ENCODE data around the gene RXFP1.

The RXFP1 gene

GRCh38 chr4:158580064-158580463 is 58.4 kb downstream of the RXFP1 start:
- no peak overlapping the region for H3K27ac ChIP-seq (ENCODE audit: low read depth in 2 of 2, low read length in 2 of 2)
- no peak overlapping the region for H3K4me3 ChIP-seq (ENCODE audit: low read length in 2 of 2)
- H3K27me3 ChIP-seq (ENCODE audit: control insufficient read depth in 2 of 2, insufficient read depth in 2 of 2, low read length in 2 of 2), result no peaks in the 10 kb centered on the region
- H3K36me3 ChIP-seq (ENCODE audit: control insufficient read depth in 2 of 2, insufficient read depth in 2 of 2, low read length in 2 of 2), result no peaks in the 10 kb centered on the region
- no peaks in the 10 kb centered on the region for H3K9me3 ChIP-seq (ENCODE audit: control insufficient read depth in 2 of 2, low read length in 2 of 2)
- no peak overlapping the region for H3K9ac ChIP-seq (ENCODE audit: low read depth in 1 of 2, low read length in 2 of 2)
- no peaks in the 10 kb centered on the region for H3K4me1 ChIP-seq (ENCODE audit: control insufficient read depth in 2 of 2, insufficient read depth in 2 of 2, low read length in 2 of 2)

DNA sequence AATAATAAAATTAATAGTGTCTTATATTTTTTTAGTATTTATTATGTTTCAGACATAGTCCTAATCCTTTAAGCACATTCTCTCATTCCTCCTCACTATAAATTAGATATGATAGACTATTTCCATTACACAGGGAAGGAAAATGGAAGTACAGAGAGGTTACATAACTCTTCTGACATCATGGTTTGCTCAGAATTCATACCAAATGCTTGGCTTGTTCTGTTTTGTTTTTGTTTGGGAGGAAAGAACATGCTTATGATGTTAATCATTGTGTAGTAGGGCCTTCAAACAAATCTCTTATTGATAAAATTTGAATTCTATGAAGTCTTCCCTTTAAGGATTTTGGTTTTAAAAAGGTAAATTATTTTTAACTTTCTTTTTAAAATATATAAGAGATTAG is 59.5 kb downstream of the RXFP1 start:
- no peak overlapping the region for H3K9ac ChIP-seq (ENCODE audit: low read depth in 1 of 2, low read length in 2 of 2)
- H3K27ac ChIP-seq (ENCODE audit: low read depth in 2 of 2, low read length in 2 of 2), result no peak overlapping the region
- no peaks in the 10 kb centered on the region for H3K9me3 ChIP-seq (ENCODE audit: control insufficient read depth in 2 of 2, low read length in 2 of 2)
- H3K4me3 ChIP-seq (ENCODE audit: low read length in 2 of 2), result no peak overlapping the region
- H3K36me3 ChIP-seq (ENCODE audit: control insufficient read depth in 2 of 2, insufficient read depth in 2 of 2, low read length in 2 of 2), result no peaks in the 10 kb centered on the region
- no peaks in the 10 kb centered on the region for H3K4me1 ChIP-seq (ENCODE audit: control insufficient read depth in 2 of 2, insufficient read depth in 2 of 2, low read length in 2 of 2)
- no peaks in the 10 kb centered on the region for H3K27me3 ChIP-seq (ENCODE audit: control insufficient read depth in 2 of 2, insufficient read depth in 2 of 2, low read length in 2 of 2)

- no peak overlapping the region for H3K27ac ChIP-seq (ENCODE audit: low read depth in 2 of 2, low read length in 2 of 2)
- no peaks in the 10 kb centered on the region for H3K9me3 ChIP-seq (ENCODE audit: control insufficient read depth in 2 of 2, low read length in 2 of 2)
- H3K4me1 ChIP-seq (ENCODE audit: control insufficient read depth in 2 of 2, insufficient read depth in 2 of 2, low read length in 2 of 2), result no peaks in the 10 kb centered on the region
- no peaks in the 10 kb centered on the region for H3K27me3 ChIP-seq (ENCODE audit: control insufficient read depth in 2 of 2, insufficient read depth in 2 of 2, low read length in 2 of 2)
- H3K36me3 ChIP-seq (ENCODE audit: control insufficient read depth in 2 of 2, insufficient read depth in 2 of 2, low read length in 2 of 2), result no peaks in the 10 kb centered on the region
- H3K9ac ChIP-seq (ENCODE audit: low read depth in 1 of 2, low read length in 2 of 2), result no peak overlapping the region
- no peak overlapping the region for H3K4me3 ChIP-seq (ENCODE audit: low read length in 2 of 2)
Observed at GRCh38 chr4:158586881-158587280, 65.2 kb downstream of the RXFP1 start.

DNA sequence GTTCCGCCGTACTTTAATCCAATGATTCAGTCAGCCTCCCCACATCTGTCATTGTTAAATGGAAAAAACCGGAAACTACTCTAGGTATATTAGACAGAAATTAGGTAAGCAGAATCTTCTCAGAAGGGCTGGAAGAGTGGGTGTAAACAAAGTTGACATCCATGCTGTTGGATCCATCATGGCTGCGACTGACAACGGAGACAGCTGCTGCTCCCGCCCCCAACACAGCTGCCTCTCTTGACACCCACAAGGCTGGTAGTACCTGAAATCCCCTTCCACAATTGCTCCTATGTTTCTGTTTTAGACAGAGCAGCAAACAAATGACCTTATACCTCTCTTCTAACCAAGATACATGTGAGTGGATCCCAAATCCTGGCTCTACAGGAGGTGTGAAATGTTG is 66.6 kb downstream of the RXFP1 start:
- no peaks in the 10 kb centered on the region for H3K36me3 ChIP-seq (ENCODE audit: control insufficient read depth in 2 of 2, insufficient read depth in 2 of 2, low read length in 2 of 2)
- H3K9ac ChIP-seq (ENCODE audit: low read depth in 1 of 2, low read length in 2 of 2), result no peak overlapping the region
- H3K9me3 ChIP-seq (ENCODE audit: control insufficient read depth in 2 of 2, low read length in 2 of 2), result no peaks in the 10 kb centered on the region
- no peaks in the 10 kb centered on the region for H3K27me3 ChIP-seq (ENCODE audit: control insufficient read depth in 2 of 2, insufficient read depth in 2 of 2, low read length in 2 of 2)
- no peaks in the 10 kb centered on the region for H3K4me1 ChIP-seq (ENCODE audit: control insufficient read depth in 2 of 2, insufficient read depth in 2 of 2, low read length in 2 of 2)
- H3K27ac ChIP-seq (ENCODE audit: low read depth in 2 of 2, low read length in 2 of 2), result no peak overlapping the region
- H3K4me3 ChIP-seq (ENCODE audit: low read length in 2 of 2), result no peak overlapping the region

DNA sequence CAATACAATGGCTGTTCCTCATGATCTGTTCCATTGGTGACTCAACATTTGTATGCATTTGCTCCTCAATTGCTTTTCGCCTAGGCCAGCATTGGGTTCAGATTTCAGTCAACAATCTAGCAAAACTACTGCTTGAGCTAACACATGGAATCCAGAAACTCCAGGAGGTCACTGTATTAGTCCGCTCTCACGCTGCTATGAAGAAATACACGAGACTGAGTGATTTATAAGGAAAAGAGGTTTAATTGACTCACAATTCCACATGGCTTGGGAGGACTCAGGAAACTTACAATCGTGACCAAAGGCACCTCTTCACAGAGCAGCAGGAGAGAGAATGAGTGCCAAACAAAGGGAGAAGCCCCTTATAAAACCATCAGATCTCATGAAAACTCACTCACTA is 67.1 kb downstream of the RXFP1 start:
- Histone ChIP-seq H3K4me3 (ENCODE audit: low read length in 2 of 2) (no peak overlapping the region), H3K36me3 (ENCODE audit: control insufficient read depth in 2 of 2, insufficient read depth in 2 of 2, low read length in 2 of 2) (no peaks in the 10 kb centered on the region), H3K27me3 (ENCODE audit: control insufficient read depth in 2 of 2, insufficient read depth in 2 of 2, low read length in 2 of 2) (no peaks in the 10 kb centered on the region), H3K9me3 (ENCODE audit: control insufficient read depth in 2 of 2, low read length in 2 of 2) (no peaks in the 10 kb centered on the region), H3K27ac (ENCODE audit: low read depth in 2 of 2, low read length in 2 of 2) (no peak overlapping the region), H3K4me1 (ENCODE audit: control insufficient read depth in 2 of 2, insufficient read depth in 2 of 2, low read length in 2 of 2) (no peaks in the 10 kb centered on the region), H3K9ac (ENCODE audit: low read depth in 1 of 2, low read length in 2 of 2) (no peak overlapping the region)

GRCh38 chr4:158590306-158590705 is 68.6 kb downstream of the RXFP1 start:
- no peaks in the 10 kb centered on the region for H3K36me3 ChIP-seq (ENCODE audit: control insufficient read depth in 2 of 2, insufficient read depth in 2 of 2, low read length in 2 of 2)
- H3K9me3 ChIP-seq (ENCODE audit: control insufficient read depth in 2 of 2, low read length in 2 of 2), result no peaks in the 10 kb centered on the region
- H3K27me3 ChIP-seq (ENCODE audit: control insufficient read depth in 2 of 2, insufficient read depth in 2 of 2, low read length in 2 of 2), result no peaks in the 10 kb centered on the region
- no peak overlapping the region for H3K9ac ChIP-seq (ENCODE audit: low read depth in 1 of 2, low read length in 2 of 2)
- no peak overlapping the region for H3K4me3 ChIP-seq (ENCODE audit: low read length in 2 of 2)
- H3K4me1 ChIP-seq (ENCODE audit: control insufficient read depth in 2 of 2, insufficient read depth in 2 of 2, low read length in 2 of 2), result no peaks in the 10 kb centered on the region
- no peak overlapping the region for H3K27ac ChIP-seq (ENCODE audit: low read depth in 2 of 2, low read length in 2 of 2)

DNA sequence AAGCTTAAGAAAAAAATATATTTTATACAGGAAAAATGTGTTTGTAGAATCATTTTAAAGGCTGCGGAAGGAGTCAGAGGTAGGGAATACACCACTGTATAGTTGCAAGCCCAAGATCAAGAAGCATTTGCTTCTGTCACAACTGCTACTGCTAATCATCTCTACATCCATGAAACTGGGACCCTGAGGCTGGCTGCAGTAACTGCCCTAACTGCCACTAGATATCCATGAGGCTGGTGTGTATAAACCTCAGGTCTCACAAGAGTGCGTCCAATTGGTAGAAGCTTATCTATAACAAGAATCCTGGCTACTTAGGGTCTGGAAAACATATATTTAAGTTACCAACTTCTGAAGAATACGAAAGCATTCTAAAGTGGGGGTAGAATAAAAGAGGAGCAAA is 69.1 kb downstream of the RXFP1 start:
- Histone ChIP-seq H3K9me3 (ENCODE audit: control insufficient read depth in 2 of 2, low read length in 2 of 2) (no peaks in the 10 kb centered on the region), H3K27ac (ENCODE audit: low read depth in 2 of 2, low read length in 2 of 2) (no peak overlapping the region), H3K4me3 (ENCODE audit: low read length in 2 of 2) (no peak overlapping the region), H3K27me3 (ENCODE audit: control insufficient read depth in 2 of 2, insufficient read depth in 2 of 2, low read length in 2 of 2) (no peaks in the 10 kb centered on the region), H3K4me1 (ENCODE audit: control insufficient read depth in 2 of 2, insufficient read depth in 2 of 2, low read length in 2 of 2) (no peaks in the 10 kb centered on the region), H3K36me3 (ENCODE audit: control insufficient read depth in 2 of 2, insufficient read depth in 2 of 2, low read length in 2 of 2) (no peaks in the 10 kb centered on the region), H3K9ac (ENCODE audit: low read depth in 1 of 2, low read length in 2 of 2) (no peak overlapping the region)

DNA sequence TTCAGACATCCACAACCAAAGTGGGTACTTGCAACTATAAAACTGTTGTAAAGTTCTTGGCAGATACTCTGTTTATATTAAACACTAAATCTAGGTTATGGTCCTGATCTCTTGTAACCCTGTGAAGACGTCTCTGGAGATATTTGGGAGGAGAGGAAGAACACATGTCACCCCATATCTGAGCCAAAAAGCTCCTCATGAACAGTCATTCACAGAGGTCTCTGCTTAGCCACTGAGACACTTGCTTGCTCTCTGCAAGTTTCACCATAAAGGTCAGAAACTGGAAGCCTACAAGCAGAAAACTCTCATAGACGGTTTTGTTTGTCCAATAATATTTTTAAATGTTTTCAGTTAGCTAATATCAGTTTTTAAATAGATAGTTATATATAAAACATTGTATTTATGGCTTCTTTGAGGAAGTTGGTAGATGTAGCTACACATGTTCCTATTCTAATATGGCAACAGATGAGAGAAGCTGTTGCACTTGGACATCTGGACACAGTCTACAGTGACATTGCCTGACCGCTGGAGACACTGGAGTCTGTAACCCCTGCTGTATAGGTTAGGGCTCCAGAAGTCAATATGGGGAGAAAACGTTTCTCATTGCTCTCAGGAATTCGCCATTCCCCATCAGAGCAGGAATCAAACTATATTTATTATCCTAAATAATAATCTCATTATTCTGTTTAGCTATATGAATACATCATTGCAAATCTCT is 76.4 kb downstream of the RXFP1 start:
- H3K4me1 ChIP-seq (ENCODE audit: control insufficient read depth in 2 of 2, insufficient read depth in 2 of 2, low read length in 2 of 2), result no peaks in the 10 kb centered on the region
- H3K27me3 ChIP-seq (ENCODE audit: control insufficient read depth in 2 of 2, insufficient read depth in 2 of 2, low read length in 2 of 2), result no peaks in the 10 kb centered on the region
- no peaks in the 10 kb centered on the region for H3K9me3 ChIP-seq (ENCODE audit: control insufficient read depth in 2 of 2, low read length in 2 of 2)
- H3K27ac ChIP-seq (ENCODE audit: low read depth in 2 of 2, low read length in 2 of 2), result no peak overlapping the region
- no peak overlapping the region for H3K4me3 ChIP-seq (ENCODE audit: low read length in 2 of 2)
- H3K36me3 ChIP-seq (ENCODE audit: control insufficient read depth in 2 of 2, insufficient read depth in 2 of 2, low read length in 2 of 2), result no peaks in the 10 kb centered on the region
- H3K9ac ChIP-seq (ENCODE audit: low read depth in 1 of 2, low read length in 2 of 2), result no peak overlapping the region

GRCh38 chr4:158599150-158599549 is 77.5 kb downstream of the RXFP1 start:
- H3K36me3 ChIP-seq (ENCODE audit: control insufficient read depth in 2 of 2, insufficient read depth in 2 of 2, low read length in 2 of 2), result no peaks in the 10 kb centered on the region
- no peaks in the 10 kb centered on the region for H3K4me1 ChIP-seq (ENCODE audit: control insufficient read depth in 2 of 2, insufficient read depth in 2 of 2, low read length in 2 of 2)
- H3K27me3 ChIP-seq (ENCODE audit: control insufficient read depth in 2 of 2, insufficient read depth in 2 of 2, low read length in 2 of 2), result no peaks in the 10 kb centered on the region
- no peak overlapping the region for H3K9ac ChIP-seq (ENCODE audit: low read depth in 1 of 2, low read length in 2 of 2)
- no peak overlapping the region for H3K4me3 ChIP-seq (ENCODE audit: low read length in 2 of 2)
- H3K9me3 ChIP-seq (ENCODE audit: control insufficient read depth in 2 of 2, low read length in 2 of 2), result no peaks in the 10 kb centered on the region
- no peak overlapping the region for H3K27ac ChIP-seq (ENCODE audit: low read depth in 2 of 2, low read length in 2 of 2)

DNA sequence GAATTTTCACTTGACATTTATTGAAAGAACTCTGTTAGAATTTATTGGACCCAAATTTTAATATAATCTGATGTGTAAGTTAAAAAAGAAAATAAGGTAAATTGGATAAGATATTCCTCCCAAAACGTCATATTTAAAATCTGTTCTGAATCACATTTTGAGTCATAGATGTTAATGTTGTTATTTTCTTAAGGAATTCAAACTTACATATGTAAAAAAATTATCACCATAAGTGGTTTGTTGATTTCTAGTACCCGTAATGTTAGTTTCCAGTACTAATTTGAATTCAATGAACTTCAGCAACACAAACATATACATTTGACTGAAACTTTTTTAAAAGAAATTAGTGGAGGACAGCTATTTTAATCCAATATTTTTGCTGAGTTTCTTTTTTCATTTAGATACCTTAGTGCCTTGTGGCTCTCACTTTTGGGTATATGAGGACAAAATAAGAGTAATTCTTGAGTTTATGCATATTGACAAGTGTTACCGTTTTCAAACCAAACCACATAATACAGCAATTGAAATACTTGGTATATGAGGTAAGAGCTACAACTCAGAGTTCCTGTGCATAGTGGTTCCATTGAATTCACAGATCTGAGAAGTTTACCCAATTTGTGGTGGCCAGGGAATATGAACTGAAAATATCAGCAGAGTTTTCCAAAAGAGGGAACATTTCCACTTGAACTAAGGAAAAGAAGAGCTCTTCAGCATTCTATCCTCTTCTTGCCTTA is 78.2 kb downstream of the RXFP1 start:
- Histone ChIP-seq H3K27ac (ENCODE audit: low read depth in 2 of 2, low read length in 2 of 2) (no peak overlapping the region), H3K9me3 (ENCODE audit: control insufficient read depth in 2 of 2, low read length in 2 of 2) (no peaks in the 10 kb centered on the region), H3K4me3 (ENCODE audit: low read length in 2 of 2) (no peak overlapping the region), H3K36me3 (ENCODE audit: control insufficient read depth in 2 of 2, insufficient read depth in 2 of 2, low read length in 2 of 2) (no peaks in the 10 kb centered on the region), H3K9ac (ENCODE audit: low read depth in 1 of 2, low read length in 2 of 2) (no peak overlapping the region), H3K4me1 (ENCODE audit: control insufficient read depth in 2 of 2, insufficient read depth in 2 of 2, low read length in 2 of 2) (no peaks in the 10 kb centered on the region), H3K27me3 (ENCODE audit: control insufficient read depth in 2 of 2, insufficient read depth in 2 of 2, low read length in 2 of 2) (no peaks in the 10 kb centered on the region)
